DMS 273 (cell line): ENCODE data around the gene FAM110D.

ENCODE experiments used
- DNase-seq: peaks from one replicate; lab custom pipeline; 2025; ENCODE audit not compliant: unreplicated experiment; lab: John Stamatoyannopoulos, UW

FAM110D gene

GRCh38 chr1:26161415-26162219 lies 2.7 kb downstream of the FAM110D start:
- peak; percentile 81 for DNase-seq

- no peak for DNase-seq
These were observed 3.4 kb downstream of the FAM110D start for GRCh38 chr1:26162220-26162709.

GRCh38 chr1:26163684-26164035 lies 4.8 kb downstream of the FAM110D start:
- no peak for DNase-seq

GRCh38 chr1:26164036-26164860 lies 5.4 kb downstream of the FAM110D start:
- peak; percentile 80 for DNase-seq

- peak; percentile 47 for DNase-seq
These were observed 6.3 kb downstream of the FAM110D start for GRCh38 chr1:26164861-26165842.

- DNase-seq, result no peak
These were observed 7.9 kb downstream of the FAM110D start for GRCh38 chr1:26166719-26167281.

- peak; percentile 87 for DNase-seq
These were observed 9.7 kb downstream of the FAM110D start, which contains the start of gene C1orf232 for GRCh38 chr1:26168410-26169197. TSS of gene C1orf232 (minus strand) at chr1:26168963. CDS start at chr1:26168499, 464 bp downstream.

- DNase-seq, result no peak
These were observed 10.3 kb downstream of the FAM110D start for GRCh38 chr1:26169198-26169554.

GRCh38 chr1:26169669-26170471 lies 11.0 kb downstream of the FAM110D start, which contains the start of gene ZNF593:
TSS of gene ZNF593 (plus strand) at chr1:26169908. CDS start at chr1:26169984, 76 bp downstream.
- peak; percentile 96 for DNase-seq

- DNase-seq, result no peak
These were observed 11.6 kb downstream of the FAM110D start for GRCh38 chr1:26170472-26170821.

GRCh38 chr1:26171084-26172072 lies 12.5 kb downstream of the FAM110D start, which contains the start of gene ZNF593OS:
TSS of gene ZNF593OS (minus strand) at chr1:26171832. CDS start at chr1:26171661, 171 bp downstream.
- DNase-seq, result peak; percentile 26

- DNase-seq, result no peak
These were observed 16.5 kb downstream of the FAM110D start for GRCh38 chr1:26175346-26175745.

GRCh38 chr1:26177182-26177684 lies 18.4 kb downstream of the FAM110D start, which contains the start of gene CNKSR1:
TSS of gene CNKSR1 (plus strand) at chr1:26177491. CDS start at chr1:26177548, 57 bp downstream.
- DNase-seq, result no peak

- no peak for DNase-seq
These were observed 21.2 kb downstream of the FAM110D start for GRCh38 chr1:26180010-26180506.

- DNase-seq, result no peak
These were observed 22.9 kb downstream of the FAM110D start for GRCh38 chr1:26181586-26182382.

- no peak for DNase-seq
These were observed 23.5 kb downstream of the FAM110D start for GRCh38 chr1:26182383-26182696.
